ENCODE results near the gene CFAP61.
"Not testable (repeated sequence)": the region's sequence is repeated elsewhere in the genome, so short reads cannot be mapped to it uniquely, and the experiment has no call there.

The CFAP61 gene

DNA sequence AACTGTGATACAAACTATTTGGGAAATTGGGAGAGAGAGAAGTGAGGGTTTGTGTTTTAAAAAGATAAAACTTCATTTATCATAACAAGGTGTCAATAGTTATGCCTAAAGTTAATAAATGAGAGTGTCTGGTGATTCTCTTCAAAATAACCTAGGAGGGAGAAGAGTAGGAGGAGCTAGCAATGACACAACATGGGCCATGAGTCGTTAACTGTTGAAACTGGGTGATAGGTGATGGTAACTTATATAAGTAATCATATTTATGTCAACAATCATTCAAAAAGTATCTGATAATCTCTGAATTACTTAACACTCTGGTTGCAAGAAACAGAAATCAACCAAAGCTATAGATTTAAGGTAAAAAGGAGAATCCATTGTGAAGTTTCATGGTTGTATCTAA lies 268.8 kb downstream of the CFAP61 start:
- DNase-seq (ENCODE audit: low read depth, low spot score): no peak

DNA sequence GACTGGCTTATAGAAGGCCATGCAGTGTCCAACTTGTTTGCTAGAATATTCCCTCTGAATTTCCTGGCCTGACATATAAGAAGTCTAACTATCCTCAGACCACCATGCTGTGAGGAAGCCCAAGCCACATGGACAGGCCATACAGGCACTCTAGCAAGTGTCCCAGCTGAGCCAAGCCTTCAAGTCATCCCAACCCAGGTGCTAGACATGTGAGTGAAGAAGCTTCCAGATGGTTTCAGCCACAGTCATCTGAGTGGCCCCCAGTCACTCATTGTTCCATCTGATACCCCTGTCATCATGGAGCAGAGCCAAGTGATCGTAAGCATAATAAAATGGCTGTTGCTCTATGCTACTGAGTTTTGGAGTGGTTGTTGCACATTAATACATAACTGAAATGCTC lies 269.6 kb downstream of the CFAP61 start:
- DNase-seq (ENCODE audit: low read depth, low spot score): no peak

DNA sequence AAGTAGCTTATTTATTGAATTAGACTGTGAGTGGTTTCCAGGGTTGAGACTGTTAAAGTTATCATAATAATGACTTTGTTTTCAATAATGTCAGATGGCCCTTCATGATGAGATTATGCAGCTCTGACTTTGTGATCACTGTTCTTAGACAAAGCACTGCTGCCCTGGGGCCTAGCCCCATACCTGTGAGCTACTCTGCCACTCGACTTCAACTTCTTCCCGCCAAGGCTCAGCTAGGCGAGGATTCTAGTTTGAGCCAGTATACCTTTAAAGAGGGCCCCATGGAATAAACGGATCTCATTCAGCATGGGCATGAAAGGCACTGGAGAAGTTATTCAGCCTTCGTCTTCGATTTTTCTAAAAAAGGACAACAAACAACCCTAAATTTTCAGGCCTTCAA lies 270.6 kb downstream of the CFAP61 start:
- no peak for DNase-seq (ENCODE audit: low read depth, low spot score)

GRCh38 chr20:20327746-20328145 lies 275.4 kb downstream of the CFAP61 start:
- no peak for DNase-seq (ENCODE audit: low read depth, low spot score)

GRCh38 chr20:20329564-20329963 lies 277.2 kb downstream of the CFAP61 start:
- DNase-seq (ENCODE audit: low read depth, low spot score): no peak

DNA sequence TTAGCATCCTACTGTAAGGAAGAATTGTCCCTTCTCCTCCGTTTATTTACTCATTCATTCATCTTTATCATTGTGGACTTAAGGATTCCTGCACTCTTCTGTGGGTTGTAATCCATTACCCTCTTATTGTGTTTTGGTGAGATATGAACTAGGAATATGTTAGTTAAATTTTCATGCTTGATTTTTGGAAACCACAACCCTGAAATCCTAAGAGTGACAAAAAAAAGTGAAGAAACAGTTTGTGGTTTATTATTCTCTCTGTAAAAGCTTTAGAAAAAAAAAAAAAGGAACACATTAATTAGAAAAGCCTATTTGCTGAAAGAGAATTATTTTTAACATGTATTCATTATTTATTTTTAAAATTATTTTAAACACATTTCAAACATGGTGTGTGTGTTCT lies 278.8 kb downstream of the CFAP61 start:
- DNase-seq (ENCODE audit: low read depth, low spot score): no peak

- DNase-seq (ENCODE audit: low read depth, low spot score): no peak
These were observed 279.5 kb downstream of the CFAP61 start for GRCh38 chr20:20331817-20332216.

DNA sequence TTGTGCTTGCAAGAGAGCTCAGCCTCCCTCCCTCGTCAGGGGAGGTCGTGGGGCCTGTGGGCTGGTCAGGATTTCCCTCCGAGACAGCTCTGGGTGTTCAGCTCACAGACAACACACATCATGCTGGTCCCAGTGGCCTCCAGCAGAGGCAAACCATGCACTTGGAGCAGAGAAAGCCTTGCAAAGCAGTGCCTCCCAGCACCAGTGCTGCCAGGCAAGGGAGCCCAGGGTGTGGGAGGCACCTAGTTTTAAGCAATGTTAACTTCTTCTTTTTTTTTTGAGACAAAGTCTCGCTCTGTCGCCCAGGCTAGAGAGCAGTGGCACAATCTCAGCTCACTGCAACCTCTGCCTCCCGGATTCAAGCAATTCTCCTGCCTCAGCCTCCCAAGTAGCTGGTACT lies 281.5 kb downstream of the CFAP61 start:
- no peak for DNase-seq (ENCODE audit: low read depth, low spot score)

DNA sequence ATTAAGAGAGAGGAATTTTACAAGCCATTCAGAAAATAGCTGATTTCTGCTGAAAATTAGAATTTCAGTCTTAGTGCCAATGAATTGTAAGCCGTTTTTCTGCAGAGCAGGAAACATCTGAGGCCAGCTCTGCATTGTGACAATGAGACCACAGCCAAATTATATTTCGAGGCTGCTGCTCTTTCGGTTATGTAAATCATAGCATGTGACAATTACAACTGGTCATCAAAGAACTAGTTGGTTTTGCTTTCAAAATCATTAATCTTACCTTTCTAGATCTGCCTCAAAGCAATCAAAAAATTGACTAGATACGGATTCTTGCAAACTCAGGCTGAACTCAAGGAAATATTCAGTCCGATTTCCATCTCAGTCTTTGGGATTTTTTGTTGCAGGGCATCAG lies 282.2 kb downstream of the CFAP61 start:
- no peak for DNase-seq (ENCODE audit: low read depth, low spot score)

DNA sequence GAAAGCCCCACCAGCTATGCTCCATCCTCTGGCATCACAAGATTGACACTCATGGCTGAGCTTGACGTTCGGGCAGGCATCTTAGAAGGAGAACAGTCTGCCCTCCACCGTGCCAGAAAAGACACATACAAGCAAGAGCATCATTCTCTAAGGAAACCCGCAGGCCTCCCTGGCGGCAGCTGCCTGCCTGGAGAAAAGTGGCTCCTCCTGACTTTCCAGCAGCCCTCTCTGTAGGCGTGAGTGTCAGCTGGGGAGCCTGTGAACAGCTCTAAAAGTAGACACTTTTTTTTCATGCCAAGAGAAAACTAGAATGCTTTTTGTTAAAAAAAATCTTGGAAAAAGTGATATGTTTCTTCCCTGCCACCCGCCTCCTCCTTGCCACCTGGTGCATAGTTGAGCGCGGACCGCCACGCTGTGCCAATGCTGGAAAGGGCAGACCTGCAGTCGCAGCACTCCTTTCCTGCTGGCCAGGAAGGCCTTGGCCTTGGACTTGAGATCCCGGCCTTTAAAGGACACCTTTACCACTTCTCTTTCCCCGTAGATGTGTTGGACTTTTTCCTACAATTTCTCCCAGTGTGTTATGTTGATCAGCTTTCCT lies 285.9 kb downstream of the CFAP61 start:
- DNase-seq (ENCODE audit: low read depth, low spot score): no peak

- DNase-seq (ENCODE audit: low read depth, low spot score): no peak
These were observed 288.1 kb downstream of the CFAP61 start for GRCh38 chr20:20340443-20340842.

DNA sequence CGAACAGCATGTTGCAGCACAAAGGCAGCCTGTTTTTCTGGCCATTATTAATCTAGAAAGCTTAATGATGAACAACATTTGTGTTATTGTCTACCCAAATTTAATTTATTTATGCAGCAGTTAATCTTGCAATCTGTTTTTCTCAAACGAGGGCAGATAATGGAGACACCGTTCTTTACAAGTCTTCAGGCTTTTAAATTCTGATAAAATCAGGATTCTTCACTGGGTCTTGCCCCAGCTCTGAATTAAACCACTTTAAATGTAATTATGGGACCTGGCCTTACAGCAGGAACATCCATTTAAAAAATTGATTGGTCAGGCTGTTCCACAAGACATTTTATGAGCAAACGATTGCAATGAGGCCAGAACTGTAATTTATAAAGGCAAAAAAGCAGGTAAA lies 289.0 kb downstream of the CFAP61 start:
- no peak for DNase-seq (ENCODE audit: low read depth, low spot score)

DNA sequence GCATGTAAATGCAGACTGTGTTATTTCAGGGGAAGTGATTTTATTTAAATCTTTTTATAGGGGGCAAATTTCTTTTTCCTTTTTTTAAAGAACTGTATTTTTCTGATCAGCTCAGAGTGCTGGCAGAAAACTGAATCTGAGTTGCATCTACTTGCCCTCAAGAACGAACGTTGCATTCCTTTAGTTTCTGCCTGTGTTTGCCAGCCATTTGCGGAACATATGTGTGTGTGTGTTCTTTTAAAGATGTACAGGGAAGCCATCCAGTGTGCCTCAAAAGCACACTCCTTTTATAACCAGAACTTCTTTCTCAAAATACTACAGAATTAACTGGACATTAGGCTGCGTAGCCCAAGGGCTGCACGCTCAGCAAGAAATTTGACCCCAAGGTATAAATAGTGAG lies 289.7 kb downstream of the CFAP61 start:
- no peak for DNase-seq (ENCODE audit: low read depth, low spot score)

DNA sequence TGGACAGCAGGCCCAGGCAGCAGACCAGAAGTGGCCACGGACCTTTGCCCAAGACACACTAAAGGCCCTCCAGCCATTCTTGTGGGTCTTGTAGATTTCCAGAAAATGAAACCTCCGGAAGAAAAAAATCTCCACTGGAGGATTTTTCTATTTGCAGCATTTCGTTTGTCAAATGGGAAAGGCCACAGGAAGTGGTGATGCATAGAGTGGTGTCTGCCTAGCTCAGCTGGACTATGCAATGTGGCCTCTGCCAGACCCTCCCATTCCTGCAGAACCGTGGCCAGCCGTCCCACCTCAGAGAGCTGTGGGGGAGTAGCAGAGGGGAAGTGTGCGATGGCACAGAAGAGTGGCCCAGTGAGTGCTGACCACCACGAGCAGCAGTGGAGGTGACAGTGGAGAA lies 291.6 kb downstream of the CFAP61 start:
- no peak for DNase-seq (ENCODE audit: low read depth, low spot score)

GRCh38 chr20:20344476-20344875 lies 292.1 kb downstream of the CFAP61 start:
- DNase-seq (ENCODE audit: low read depth, low spot score): no peak

DNA sequence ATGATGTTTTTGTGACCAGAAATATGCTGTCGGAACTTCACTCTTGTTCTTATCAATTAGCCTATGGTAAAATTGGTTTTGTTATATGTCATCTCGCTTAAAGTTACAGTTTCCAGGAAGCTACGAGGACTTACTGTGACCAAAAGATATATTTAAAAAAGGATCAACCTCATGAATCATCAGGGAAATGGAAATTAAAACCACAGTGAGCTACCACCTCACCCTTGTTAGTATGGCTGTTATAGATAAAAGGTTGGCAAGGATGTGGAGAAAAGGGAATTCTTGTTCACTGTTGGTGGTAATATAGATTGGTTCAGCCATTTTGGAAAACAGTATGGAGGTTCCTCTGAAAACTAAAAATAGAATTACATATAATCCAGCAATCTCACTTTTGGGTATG lies 301.2 kb downstream of the CFAP61 start:
- no peak for DNase-seq (ENCODE audit: low read depth, low spot score)

- DNase-seq (ENCODE audit: low read depth, low spot score): not testable (repeated sequence)
These were observed 303.2 kb downstream of the CFAP61 start for GRCh38 chr20:20355503-20355902.

DNA sequence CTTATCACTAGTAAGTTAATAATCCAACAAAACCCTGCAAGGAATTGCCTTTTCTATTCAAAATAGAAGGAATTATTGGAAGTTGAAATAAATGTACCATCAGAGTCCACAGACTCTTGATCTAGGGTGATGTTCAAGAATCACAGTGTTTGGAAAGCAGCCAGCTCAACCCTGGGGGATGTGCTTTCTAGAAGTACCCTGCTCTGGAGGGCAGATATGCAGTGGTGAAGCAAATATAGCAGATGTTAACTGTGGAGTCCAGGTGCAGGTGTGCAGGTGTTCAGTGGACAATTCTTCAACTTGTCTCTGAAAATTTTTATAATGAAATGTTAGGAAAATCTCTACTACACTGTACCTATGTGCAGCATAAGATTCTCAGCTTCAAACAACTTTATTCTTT lies 306.5 kb downstream of the CFAP61 start:
- DNase-seq (ENCODE audit: low read depth, low spot score): no peak

DNA sequence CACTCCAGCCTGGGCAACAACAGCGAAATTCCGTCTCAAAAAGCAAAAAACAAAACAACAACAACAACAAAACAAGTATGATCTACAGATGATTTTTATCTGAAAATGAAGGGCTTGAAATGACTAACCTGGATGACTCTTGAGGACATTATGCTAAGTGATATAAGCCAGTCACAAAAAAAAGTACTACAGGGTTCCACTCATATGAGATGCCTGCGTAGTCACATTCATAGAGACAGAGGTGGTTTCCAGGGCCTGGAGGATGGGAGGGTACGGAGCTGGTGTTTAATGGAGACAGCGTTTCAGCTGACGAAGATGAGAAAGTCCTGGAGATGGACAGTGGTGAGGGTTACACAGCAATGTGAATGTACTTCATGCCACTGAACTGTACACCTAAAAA lies 307.3 kb downstream of the CFAP61 start:
- DNase-seq (ENCODE audit: low read depth, low spot score): no peak

GRCh38 chr20:20360464-20360863 lies 308.1 kb downstream of the CFAP61 start:
- DNase-seq (ENCODE audit: low read depth, low spot score): peak; percentile 56

DNA sequence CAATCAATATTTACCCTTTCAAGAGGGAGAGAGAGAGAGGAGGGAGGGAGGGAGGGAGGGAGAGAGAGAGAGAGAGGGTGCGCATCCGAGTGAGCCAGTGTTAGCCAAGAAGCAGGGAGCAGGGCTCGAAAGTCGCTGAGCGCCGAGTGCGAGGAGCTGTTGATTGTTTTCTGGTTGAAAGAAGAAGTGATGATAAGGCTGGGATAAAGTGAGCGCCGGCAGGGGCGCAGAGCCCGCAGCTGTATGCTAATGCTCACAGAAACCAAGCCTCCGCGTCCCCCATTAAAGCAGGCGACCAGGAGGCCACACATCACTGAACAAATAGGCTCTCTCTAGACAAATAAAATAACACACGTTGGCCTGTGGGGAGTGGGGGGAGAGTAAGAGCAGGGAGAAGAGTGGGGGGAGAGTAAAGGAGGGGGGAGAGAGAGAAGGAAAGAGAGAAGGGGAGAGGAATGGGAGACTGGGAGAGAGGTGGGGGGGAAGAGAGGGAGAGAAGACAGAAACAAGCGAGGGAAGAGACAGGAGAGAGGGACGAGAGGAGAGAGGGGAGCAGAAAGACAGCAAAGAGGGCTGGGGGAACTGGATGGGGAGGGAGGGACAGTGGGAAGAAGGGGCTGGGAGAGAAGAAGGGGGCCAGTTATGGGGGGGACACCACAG lies 310.6 kb downstream of the CFAP61 start:
- DNase-seq (ENCODE audit: low read depth, low spot score): no peak

DNA sequence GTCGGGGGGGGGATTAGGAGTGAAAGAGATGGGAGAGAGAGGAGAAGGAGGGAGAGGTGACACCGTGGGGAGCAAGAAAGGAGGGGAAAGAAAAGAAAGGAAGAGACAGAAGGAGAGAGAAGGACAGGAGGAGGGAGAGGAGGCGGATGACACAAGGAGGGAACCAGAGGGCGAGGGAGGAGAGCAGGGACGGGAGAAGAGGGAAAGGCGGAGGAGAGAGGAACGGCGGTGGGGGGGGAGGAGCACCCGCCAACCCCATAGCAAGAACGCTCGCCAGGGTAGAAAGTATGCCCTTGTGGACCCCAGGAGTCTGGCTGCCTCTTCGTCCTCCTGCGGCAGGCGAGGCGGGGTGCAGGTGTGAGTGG lies 311.1 kb downstream of the CFAP61 start:
- DNase-seq (ENCODE audit: low read depth, low spot score): no peak

GRCh38 chr20:20363799-20364592 lies 311.7 kb downstream of the CFAP61 start:
- no peak for DNase-seq (ENCODE audit: low read depth, low spot score)

Data from smooth muscle cell of the brain vasculature (primary cell).